Measurements from ENCODE around the gene PRDM12. TPM values are rescaled to one million over a fixed set of nuclear protein-coding genes. Genes with fewer than 3 reads are reported as not detected.

PRDM12 gene
- polyA plus RNA-seq, 3 donors, result not detected

DNA sequence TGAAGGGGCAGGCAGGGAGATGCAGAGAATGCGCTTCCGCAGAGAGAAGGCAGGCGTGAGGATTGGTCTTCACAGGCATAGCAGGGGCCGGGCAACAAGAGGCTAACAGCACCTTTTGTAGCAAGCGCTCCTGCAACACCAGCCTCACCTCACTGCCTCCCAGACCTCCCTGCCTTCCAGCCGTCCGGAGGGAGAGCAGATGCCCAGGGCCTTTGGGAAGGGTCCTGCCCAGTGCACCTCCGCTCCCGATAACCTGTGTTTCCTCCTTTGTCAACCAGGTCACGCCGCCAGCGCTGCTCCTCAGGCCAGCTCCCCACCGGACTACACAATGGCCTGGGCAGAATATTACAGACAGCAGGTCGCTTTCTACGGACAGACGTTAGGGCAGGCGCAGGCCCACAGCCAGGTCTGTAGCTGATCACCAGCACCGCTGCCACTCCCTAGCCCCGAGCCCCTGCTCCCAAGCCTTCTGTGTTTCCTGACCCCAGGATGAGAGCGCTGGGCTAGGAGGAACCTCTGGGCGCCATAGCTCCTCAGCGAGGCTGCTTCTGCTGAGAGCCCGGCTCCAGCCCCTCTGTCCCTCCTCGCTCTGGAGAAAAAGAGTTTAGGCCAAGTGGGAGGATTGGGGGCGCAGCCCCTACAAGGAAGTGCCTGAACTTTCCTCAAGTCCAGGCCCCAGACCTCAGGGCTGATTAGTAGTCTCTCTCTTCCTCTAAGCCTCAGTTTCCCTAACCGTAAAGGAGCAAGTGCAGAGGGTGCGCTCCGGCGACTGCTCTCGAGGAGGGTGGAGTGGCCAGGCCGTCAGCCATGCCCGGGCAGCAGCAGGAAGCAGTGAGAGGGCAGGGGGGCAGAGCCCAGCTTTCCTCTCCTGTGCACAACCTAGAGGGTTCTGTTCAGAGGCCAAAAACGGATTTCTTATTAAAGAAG lies 28.4 kb upstream of the PRDM12 start:
- no peak for DNase-seq (ENCODE audit: low read depth in 3 of 3, low spot score in 2 of 3)

GRCh38 chr9:130636648-130637020 lies 27.8 kb upstream of the PRDM12 start:
- DNase-seq (ENCODE audit: low read depth in 3 of 3, low spot score in 2 of 3), result no peak

- DNase-seq (ENCODE audit: low read depth in 3 of 3, low spot score in 2 of 3), result no peak
Measured at GRCh38 chr9:130638284-130639123, 25.9 kb upstream of the PRDM12 start.

DNA sequence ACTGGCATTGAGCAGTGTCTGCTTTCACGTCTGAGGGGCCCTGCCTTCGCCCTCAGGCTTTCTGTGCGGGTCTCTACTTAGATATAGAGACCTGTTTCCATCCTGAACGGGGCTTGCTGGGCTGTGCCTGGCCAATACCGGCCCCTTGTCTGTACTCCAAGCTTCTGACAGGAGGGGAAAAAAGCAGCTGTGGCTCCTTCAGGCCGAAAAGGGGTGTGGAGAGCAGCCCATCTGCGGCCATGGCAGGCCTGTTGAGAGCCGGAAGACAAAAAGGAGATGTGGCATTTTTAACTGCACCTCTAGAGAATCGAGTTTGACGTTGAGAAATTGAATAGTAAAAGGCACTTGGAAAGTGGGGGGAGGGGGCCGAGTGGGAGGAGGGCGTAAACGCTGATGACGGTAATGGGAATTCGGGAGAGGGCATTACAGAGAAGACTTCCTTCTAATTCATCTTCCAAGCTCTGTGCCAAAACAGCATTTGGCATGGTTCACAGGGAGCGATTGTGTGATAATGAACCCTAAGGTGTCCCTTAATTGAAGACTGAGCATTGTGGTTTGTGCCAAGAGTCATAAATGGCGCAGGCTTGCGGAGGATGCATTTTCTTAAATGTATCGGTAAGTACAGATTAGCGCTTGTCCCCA lies 25.1 kb upstream of the PRDM12 start:
- DNase-seq (ENCODE audit: low read depth in 3 of 3, low spot score in 2 of 3), result no peak

DNA sequence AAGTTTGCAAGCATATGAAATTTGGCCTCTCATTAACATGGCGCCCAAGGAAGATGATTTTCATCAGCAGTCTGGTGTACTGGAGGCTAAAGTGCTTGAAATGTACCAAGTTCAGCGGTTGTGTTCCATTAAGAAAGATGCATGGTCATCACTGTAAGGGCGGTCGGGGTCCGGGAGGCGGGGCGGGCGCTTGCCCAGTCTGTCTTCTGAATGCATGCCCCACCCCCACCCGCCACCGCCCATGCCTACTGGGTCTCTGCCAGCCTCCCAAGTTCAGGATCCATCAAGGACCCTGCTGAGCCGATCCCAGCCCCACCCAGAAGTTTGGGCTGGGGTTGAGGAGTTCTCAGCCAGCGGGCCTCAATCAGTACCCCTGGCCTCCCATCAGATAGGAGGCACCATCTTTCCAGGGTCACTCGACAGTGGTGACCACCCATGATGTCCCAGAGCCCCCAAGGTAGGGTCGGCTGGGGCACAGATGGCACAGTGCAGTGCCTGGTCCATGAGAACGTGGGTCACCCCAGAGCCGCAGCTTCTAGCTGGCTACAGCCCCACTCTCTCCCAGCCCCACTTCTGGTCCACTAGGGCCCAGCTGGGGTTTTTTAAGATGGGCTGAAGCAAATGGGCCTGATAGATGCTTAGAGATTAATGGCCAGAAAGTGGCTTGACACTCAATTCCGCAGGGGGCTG lies 24.4 kb upstream of the PRDM12 start:
- no peak for DNase-seq (ENCODE audit: low read depth in 3 of 3, low spot score in 2 of 3)

- no peak for DNase-seq (ENCODE audit: low read depth in 3 of 3, low spot score in 2 of 3)
Measured at GRCh38 chr9:130640681-130641080, 23.7 kb upstream of the PRDM12 start.

DNA sequence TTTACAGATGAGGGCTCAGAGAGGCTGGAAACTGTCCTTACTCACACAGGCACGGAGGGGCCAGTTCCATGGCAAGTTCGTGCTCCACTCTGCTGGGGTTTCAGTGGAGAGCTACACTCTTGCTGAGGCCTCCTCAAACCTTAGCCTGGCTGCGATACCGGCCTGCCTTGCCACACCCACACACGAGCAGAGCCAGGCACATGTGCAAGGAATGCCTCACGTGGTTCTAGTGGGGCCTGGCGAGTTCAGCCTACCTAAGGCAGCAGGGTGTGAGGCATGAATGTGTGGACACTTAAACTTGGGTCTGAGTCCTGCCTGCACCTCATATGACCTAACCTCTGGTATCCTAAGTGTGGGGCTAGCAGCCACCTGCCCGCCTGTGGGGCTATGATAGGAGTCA lies 21.5 kb upstream of the PRDM12 start:
- DNase-seq (ENCODE audit: low read depth in 3 of 3, low spot score in 2 of 3), result no peak

GRCh38 chr9:130651221-130651620 lies 13.2 kb upstream of the PRDM12 start:
- DNase-seq (ENCODE audit: low read depth in 3 of 3, low spot score in 2 of 3), result no peak

DNA sequence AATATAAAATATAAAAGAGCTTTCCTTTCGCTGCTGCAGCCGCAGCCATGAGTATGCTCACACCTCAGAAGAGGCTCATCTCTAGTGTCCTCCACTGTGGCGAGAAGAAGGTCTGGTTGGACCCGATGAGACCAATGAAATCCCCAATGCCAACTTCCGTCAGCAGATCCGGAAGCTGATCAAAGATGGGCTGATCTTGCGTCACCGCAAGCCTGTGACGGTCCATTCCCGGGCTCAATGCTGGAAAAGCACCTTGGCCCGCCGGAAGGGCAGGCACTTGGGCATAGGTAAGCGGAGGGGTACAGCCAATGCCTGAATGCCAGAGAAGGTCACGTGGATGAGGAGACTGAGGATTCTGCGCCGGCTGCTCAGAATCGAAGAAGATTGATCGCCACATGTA lies 12.6 kb upstream of the PRDM12 start:
- DNase-seq (ENCODE audit: low read depth in 3 of 3, low spot score in 2 of 3), result no peak

DNA sequence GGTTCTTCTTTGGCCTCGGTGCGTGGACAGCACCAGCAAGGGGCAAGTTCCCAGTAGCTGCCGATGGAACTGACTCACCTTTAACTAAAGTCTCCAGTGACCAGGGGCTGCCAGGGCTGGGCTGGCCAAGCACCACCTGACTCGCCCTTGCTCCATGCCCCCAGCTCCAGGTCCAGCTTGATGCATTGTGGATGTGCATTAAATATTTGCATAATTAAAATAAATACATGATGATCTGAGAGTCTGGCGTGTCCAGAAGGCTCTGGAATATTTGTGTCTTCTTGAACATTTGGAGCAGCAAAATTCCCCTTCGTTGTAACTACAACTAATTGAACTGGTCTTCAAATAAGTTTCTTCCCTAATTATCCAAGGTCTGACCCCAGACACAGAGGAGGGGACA lies 9.5 kb upstream of the PRDM12 start:
- DNase-seq (ENCODE audit: low read depth in 3 of 3, low spot score in 2 of 3), result no peak

GRCh38 chr9:130658893-130659698 lies 5.3 kb upstream of the PRDM12 start:
- no peak for DNase-seq (ENCODE audit: low read depth in 3 of 3, low spot score in 2 of 3)

- no peak for DNase-seq (ENCODE audit: low read depth in 3 of 3, low spot score in 2 of 3)
Measured at GRCh38 chr9:130659699-130660248, 4.6 kb upstream of the PRDM12 start.

GRCh38 chr9:130660326-130660682 lies 4.1 kb upstream of the PRDM12 start:
- no peak for DNase-seq (ENCODE audit: low read depth in 3 of 3, low spot score in 2 of 3)

DNA sequence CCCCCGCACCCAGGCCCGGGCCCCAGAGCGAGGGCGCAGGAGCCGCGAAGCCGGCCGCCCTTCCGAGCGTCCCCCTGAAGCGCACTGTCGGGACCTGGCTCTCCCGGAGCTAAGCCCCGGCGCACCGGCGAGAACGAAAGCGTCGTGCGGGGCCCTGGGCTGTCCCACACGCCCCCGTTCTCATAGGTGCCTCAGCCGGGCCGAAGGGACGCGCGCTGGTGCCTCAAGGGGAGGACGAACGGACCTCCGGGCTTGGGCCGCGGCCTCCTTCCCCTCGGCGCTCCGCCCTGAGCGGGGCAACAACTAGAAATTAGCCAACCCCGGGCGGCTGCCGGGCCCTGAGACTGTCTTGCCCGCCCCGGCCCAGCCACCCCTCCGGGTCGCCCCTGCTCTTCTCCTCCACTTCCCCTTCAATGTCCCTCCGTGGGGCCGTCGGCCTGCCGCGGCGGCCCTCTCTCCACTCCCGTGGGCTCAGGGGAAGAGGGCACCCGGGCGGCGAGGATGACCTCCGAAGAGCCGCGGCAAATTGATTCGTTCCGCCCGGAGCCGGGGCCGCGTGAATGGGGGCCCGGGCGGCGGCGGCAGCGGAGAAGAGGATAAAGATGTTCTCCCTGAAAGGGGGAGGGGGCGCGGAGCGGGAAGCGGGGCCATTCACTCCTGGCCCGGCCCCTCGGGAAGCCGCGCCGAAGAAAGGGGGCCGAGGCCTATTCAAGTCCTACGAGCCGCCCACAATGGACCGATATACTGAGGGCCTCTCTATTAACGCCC lies 3.5 kb upstream of the PRDM12 start:
- DNase-seq (ENCODE audit: low read depth in 3 of 3, low spot score in 2 of 3), result no peak

DNA sequence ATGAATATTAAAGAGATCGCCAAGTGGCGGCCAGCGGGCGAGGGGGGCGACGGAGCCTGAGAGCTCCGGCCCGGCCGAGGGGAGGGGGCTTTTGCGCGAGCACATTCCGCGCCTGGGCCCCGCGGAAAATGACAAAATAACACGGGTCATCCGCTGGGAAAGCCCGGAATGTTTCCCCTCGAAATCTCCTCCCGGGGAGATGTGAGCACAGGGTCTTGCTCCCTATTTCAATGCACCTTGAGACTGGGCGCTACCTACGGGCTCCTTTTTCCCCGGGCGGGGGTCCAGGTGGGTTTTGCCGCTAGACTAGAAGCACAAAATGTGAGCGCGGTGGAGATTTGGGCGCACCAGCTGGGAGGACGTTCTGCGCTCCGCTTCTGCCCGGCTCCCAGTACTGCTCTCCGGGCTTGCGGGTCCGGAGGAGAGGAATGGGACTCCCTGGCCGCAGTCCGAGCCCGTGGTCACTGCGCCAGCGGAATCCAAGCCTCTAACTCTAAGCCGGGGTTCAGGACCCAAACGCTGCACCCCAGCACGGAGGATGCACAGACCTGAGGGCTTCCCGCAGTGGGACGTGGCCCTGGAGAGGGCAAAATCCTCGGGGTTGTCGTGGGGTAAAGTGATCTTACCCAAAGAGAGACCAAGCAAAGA lies 2.8 kb upstream of the PRDM12 start:
- DNase-seq (ENCODE audit: low read depth in 3 of 3, low spot score in 2 of 3), result no peak

GRCh38 chr9:130662099-130662969 lies 2.1 kb upstream of the PRDM12 start:
- no peak for DNase-seq (ENCODE audit: low read depth in 3 of 3, low spot score in 2 of 3)

- DNase-seq (ENCODE audit: low read depth in 3 of 3, low spot score in 2 of 3), result no peak
Measured at GRCh38 chr9:130662970-130663257, 1.5 kb upstream of the PRDM12 start.
